Stimulated activated CD4-positive, alpha-beta T cell treated with anti-CD3 and anti-CD28 coated beads, Interleukin-4, amount 100 ng/mL, for 48 hours (primary cell): Measurements from ENCODE around the gene TMPO.
"Not testable (repeated sequence)": the region's sequence is repeated elsewhere in the genome, so short reads cannot be mapped to it uniquely, and the experiment has no call there.

Experiments
- DNase-seq, 2 donors: peaks; one replicate each; pipeline ENCODE4 v3.0.0-alpha.2; 2020; ENCODE audit warnings: low read depth in 2 of 2

The TMPO gene, protein sequence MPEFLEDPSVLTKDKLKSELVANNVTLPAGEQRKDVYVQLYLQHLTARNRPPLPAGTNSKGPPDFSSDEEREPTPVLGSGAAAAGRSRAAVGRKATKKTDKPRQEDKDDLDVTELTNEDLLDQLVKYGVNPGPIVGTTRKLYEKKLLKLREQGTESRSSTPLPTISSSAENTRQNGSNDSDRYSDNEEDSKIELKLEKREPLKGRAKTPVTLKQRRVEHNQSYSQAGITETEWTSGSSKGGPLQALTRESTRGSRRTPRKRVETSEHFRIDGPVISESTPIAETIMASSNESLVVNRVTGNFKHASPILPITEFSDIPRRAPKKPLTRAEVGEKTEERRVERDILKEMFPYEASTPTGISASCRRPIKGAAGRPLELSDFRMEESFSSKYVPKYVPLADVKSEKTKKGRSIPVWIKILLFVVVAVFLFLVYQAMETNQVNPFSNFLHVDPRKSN

DNA sequence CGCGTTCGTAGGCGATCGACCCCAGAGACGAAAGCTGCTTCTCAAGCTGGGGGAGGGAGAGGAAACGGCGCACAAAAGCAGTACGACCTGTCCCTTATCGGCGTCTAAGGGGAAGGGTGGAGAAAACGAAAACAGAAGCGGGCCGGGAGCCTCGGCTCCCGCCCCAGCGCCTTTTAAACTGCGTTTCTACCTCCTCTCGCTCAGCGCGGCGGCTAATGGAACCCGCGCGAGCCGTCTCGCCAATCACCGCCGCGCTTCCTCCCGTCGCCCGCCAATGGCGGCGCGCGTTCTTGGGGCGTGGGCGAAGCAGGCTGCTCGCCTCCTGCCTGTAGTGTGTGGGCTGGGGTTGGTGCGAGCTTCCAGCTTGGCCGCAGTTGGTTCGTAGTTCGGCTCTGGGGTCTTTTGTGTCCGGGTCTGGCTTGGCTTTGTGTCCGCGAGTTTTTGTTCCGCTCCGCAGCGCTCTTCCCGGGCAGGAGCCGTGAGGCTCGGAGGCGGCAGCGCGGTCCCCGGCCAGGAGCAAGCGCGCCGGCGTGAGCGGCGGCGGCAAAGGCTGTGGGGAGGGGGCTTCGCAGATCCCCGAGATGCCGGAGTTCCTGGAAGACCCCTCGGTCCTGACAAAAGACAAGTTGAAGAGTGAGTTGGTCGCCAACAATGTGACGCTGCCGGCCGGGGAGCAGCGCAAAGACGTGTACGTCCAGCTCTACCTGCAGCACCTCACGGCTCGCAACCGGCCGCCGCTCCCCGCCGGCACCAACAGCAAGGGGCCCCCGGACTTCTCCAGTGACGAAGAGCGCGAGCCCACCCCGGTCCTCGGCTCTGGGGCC, at the start of gene TMPO:
Gene TMPO, plus strand, starts transcription at position 304 of the 824 bp plus-strand sequence. Its CDS starts 278 bp downstream, at position 582.
- peak; percentile 91 for DNase-seq

DNA sequence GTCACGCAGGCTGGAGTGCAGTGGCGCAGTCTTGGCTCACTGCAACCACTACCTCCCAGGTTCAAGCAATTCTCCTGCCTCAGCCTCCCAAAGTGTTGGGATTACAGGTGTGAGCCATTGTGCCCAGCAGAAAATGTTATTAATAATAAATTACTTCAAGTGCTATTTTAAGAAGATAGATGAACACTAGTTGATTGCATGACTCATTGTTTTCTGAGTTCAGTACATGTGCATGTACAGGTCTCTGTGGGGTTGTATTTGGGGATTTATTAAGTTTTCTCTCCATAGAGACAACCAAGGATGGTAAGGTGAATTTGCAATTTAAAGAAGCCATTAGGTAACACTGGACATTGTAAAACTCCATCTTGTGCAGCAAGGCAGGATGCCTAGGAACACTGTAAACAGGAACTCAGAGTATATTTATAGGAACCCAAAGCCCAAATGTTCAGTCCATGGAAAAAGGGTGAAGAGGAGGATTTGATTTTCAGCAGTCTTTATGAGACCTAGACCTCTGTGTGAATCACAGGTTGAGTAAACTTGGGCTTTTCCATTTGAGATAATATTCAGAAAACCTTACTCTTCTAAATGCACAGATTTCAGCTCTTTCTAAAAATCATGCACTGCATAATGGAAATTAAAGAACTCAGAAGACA, 49.3 kb upstream of the TMPO start:
- DNase-seq = no peak

DNA sequence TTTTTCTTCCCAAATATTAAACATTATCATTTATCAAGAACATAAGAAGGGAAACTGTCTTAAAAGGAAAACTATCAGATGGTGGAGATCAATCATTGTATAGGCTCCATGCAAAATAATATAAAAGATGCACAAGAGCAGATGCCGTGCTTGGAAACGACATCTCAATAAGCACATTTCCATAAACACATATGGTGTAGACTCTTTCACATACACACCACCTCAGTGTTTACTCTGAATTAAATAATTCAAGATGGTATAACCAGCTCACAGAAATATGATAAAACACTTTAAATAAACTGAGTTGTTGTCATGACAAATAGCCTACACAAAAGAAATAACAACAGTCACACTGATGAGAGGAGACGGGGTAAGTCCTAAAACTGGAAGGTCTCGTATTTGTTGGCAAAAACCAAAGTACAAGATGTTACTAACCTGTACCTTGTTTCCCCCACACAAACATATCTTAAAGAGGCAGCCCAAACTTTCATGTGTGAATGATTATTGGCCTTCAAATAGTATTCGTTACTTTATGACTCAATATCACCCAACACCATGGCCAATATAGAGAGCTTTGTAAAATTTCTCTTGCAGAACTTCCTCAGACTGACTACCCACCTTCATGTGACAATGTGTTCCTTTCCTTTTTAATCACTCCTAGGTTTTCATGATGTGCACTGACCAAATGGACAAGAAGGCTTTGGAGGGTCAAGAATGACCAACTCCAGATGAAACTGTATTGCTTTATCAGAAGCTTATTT, 48.6 kb upstream of the TMPO start:
- no peak for DNase-seq

GRCh38 chr12:98469109-98469508, 46.3 kb upstream of the TMPO start:
- no peak for DNase-seq

DNA sequence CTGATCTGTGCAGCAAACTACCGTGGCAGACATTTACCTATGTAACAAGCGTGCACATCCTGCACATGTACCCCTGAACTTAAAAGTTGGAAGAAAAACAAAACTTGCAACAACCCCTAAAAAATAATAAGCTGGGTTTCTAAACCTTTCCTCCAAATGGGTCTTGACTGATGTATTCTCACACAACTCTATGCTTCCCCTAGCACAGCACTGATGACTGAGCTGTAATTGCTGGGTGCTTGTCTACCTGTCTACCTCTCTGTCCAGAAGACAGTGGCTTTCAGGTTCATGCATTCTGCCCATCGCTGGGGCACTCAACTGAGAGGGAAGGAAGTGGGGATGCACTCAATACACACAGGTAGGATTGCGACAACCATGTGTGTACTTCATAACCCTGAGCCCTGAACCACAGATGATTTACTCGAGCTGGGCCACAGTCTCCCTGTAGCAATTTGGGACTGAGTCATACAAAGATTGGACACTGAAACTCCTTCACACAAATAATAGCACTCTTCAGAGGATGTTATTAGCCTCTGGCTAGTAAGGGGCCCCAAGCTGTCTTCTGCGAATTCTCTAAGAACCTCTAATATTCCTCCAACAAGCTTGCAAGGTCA, 44.8 kb upstream of the TMPO start:
- no peak for DNase-seq

DNA sequence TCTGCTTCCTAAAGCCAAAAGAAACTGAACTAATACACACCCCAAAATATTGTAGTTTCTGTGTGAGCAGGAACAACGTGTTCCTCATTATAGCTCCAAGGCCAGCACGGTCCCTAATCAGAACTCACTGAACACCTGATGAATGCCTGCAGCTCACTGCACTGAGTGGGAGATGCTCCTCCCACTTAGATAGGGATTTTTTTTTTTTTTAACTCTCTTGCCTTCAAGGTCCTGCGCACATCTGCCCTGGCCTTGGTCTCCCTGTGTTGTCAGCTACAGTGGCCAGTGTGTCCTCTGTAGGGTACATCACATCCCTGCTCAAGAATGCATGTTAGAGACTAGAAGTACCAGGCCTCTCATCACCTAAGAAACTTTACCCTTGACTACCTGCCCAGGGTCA, 44.3 kb upstream of the TMPO start:
- no peak for DNase-seq

DNA sequence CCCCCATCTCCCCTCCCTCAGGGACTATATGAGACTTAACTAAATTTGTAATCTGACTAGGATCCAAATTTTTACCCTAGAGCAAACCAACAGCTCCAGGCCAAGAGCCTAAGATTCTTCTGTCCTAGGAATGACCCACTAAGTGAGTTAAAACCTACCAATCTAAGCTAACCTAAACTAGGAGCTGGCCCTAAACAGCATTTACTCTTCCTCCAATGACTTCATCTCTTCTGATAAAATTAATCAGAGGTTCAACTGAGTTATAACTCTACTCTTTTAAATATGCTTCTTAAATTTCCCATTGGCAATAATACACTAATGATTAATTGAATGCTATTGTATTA, 39.9 kb upstream of the TMPO start:
- DNase-seq = no peak

GRCh38 chr12:98478606-98479005, 36.8 kb upstream of the TMPO start:
- DNase-seq = no peak

- DNase-seq = no peak
These were observed 31.5 kb upstream of the TMPO start for GRCh38 chr12:98483621-98484503.

- DNase-seq = no peak
These were observed 29.5 kb upstream of the TMPO start for GRCh38 chr12:98485792-98486340.

DNA sequence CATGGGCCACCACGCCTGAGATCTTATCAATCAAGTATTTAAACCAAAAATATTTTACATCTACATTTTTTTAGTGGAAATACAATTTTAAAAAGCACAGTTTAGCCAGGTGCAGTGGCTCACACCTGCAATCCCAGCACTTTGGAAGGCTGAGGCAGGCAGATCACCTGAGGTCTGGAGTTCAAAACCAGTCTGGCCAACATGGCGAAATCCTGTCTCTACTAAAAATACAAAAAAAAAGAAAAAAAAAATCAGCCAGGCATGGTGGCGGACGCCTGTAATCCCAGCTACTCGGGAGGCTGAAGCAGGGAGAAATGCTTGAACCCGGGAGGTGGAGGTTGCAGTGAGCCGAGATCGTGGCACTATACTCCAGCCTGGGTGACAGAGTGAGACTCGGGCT, 27.0 kb upstream of the TMPO start:
- DNase-seq = not testable (repeated sequence)

DNA sequence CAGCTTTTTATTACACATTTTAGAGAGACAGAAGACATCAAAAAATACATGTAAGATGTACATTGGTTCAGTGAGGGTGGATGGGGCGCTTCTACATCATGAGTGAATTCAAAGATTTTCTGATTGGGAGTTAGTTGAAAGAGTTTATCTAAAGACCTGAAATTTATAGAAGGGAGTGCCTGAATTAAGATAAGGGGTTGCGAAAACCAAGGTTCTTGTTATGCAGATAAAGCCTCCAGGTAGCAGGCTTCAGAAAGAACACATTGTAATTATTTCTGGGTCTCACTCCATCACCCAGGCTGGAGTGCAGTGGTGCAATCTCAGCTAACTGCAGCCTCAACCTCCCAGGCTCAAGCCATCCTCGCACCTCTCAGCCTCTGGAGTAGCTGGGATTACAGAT, 26.2 kb upstream of the TMPO start:
- DNase-seq = no peak

DNA sequence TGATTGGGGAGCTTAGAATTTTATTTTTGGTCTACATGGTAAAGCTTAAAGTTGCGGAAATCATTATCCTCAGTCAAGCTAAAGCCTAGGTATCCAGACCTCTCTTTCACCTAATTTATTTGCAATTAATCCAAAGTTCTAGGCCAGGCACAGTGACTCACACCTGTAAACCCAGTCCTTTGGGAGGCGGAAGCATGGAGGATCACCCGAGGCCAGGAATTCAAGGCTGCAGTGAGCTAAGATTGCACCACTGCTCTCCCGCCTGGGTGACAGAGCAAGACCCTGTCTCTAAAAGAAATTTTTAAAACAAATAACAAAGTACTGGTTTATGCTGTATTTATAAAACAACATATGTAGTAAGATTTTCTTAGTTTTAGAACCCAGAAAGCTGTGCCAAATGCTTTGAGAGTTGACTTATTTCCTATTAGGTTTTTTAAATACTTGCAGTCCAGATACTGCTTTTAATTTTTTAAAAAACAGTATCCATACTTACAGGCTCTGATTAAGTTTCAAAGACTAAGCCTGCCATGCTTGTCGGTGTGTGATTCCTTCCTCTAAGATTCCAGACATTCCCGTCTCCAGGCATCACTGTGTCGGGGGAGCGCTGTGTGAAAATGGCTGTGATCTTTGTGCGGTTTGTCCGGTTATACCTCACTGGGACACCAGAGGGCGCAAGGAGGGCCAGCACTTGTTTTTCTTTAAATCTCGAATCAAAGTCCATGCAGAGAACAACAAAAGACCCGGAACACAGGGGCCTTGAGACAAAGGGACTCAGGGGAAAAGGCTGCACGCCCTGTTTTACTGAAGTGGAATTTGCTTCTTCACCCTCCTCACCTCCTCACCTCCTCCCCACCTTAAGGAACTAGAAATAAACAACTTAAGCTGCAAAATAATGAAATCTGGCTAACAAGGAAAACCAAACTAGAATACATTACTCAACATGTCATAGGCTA, 24.6 kb upstream of the TMPO start:
- DNase-seq = peak; percentile 70 to 75

- no peak for DNase-seq
These were observed 22.7 kb upstream of the TMPO start for GRCh38 chr12:98492580-98493140.

DNA sequence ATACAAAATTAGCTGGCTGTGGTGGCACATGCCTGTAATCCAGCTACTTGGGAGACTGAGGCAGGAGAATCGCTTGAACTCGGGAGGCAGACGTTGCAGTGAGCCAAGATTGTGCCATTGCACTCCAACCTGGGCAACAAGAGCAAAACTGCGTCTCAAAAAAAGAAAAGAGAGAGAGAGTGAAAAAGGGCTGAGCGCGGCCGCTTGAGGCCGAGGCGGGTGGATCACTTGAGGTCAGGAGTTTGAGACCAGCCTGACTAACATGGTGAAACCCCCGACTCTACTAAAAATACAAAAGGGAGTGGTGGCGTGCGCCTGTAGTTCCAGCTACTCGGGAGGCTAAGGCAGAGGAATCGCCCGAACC, 14.1 kb upstream of the TMPO start:
- DNase-seq = not testable (repeated sequence)

DNA sequence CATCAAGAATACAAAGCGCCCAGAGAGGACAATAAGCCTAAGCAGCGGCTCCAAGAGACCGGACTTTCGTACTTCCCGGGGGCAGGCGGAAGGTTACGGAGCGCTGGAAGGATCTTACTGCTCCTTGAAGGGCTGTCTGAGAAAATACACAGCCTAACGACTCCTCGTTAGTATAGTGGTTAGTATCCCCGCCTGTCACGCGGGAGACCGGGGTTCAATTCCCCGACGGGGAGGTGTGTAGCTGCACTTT, 12.1 kb upstream of the TMPO start:
- peak; percentile 84 to 90 for DNase-seq

DNA sequence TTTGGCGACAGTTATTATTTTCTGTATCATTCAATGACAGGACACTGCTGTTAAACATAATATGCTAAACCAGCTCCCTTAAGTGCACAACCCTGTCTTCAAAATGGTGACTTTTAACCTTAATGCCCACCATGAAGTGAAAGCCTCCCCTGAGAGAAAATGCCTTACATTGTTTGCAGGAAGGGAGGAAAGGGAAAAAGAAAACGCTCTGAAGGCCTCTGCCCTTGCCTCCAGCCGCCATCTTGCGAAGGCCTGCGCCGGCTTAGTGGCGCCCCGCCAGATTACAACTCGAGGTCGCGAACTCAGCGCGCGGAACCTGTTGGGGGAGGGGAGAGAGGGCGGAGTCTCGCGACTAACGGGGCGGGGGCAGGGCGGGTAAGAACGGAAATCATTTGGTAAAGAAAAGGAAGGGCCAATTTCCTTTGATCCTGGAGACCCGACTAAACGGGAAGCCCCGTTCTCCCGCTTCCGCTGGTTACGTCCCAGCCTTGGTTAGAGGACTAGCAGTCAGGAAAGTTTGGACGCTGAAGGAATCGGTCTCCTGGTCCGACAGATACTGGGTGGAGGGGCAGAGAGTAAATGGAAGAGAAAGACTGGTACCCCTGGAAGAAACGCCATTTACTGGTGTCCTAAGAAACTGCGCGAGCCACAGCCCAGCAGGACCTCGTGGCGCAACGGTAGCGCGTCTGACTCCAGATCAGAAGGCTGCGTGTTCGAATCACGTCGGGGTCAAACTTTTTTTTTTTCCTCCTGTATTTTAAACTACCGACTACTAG, 11.6 kb upstream of the TMPO start:
- DNase-seq = peak; percentile 92 to 94

DNA sequence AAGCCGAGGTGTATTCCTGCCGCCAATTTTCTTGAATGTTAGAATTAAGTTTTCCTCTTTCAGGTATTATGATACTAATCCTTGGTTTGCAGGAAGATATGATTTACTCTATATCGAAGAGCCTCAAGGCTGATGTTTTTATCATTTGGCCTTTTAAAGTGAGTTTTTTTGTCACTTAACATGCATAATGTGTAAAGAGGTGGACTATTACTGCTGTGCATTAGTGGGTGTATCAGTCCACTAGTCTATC, 11.1 kb upstream of the TMPO start:
- DNase-seq = no peak
